ENCODE results near the gene MPG. TPM values are rescaled to one million over a fixed set of nuclear protein-coding genes. Genes with fewer than 3 reads are reported as not detected.

MPG gene
- total and polyA plus RNA-seq, 7 donors = 23.0 to 68.1 (median 43.1) TPM

- Histone ChIP-seq H3K9me3 (no peaks in the 10 kb centered on the region), H3K4me1 (peaks cover 21% of the 10 kb centered on the region), H3K36me3 (ENCODE audit: insufficient read depth in 1 of 2, low read depth in 1 of 2) (peaks cover 0 to 78% of the 10 kb centered on the region in 2 donors), H3K4me3 (no peak overlapping the region), H3K27ac (peak overlapping the region; percentile 75), H3K27me3 (ENCODE audit: insufficient read depth in 3 of 3, low read length in 2 of 3) (no peaks in the 10 kb centered on the region)
- WGBS, 3 donors = 72 to 78% (median 74%) methylated on average over 9 of the region's 9 CpGs
- TF ChIP-seq CTCF (IDR thresholded peaks at IDR 0.05) = no peak
- DNase-seq = no peak
- intact Hi-C loops (cut with DNase I) = no loop called here
- peak in 1 of 4 donors; percentile 37 for ATAC-seq
Observed at GRCh38 chr16:85865-86264, 7.8 kb downstream of the MPG start.

DNA sequence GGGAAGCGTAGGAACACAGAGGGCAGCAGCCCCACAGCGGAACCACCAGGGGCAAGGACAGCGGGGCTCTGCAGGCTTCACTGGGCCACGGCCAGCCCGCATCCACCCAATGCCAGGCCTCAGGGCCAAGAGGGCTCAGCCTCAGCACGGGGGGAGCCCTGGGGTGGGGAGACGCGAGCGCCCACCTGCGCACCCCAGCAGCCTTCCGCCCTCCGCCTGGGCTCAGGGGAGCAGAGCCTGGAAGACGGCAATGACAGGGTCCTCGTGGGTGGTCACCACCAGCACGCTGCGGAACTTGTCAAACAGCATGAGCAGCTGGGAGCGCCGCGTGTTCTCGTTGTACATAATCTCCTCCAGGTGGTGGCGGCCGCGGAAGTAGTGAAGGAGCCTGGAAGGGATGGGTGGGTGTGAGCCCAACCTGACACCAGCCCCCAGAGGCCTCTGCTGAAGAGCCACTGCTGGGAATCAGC lies 8.5 kb downstream of the MPG start:
- no peak for DNase-seq
- Histone ChIP-seq H3K36me3 (ENCODE audit: insufficient read depth in 1 of 2, low read depth in 1 of 2) (peaks cover 0 to 74% of the 10 kb centered on the region in 2 donors), H3K4me1 (peaks cover 21% of the 10 kb centered on the region), H3K27me3 (ENCODE audit: insufficient read depth in 3 of 3, low read length in 2 of 3) (no peaks in the 10 kb centered on the region), H3K4me3 (no peak overlapping the region), H3K27ac (peak overlapping the region; percentile 75), H3K9me3 (no peaks in the 10 kb centered on the region)
- no peak for TF ChIP-seq CTCF (IDR thresholded peaks at IDR 0.05)
- intact Hi-C loops (cut with DNase I) = no loop called here
- WGBS, 3 donors = 72 to 75% (median 75%) methylated on average over 19 to 23 of the region's 23 CpGs
- ATAC-seq = no peak

DNA sequence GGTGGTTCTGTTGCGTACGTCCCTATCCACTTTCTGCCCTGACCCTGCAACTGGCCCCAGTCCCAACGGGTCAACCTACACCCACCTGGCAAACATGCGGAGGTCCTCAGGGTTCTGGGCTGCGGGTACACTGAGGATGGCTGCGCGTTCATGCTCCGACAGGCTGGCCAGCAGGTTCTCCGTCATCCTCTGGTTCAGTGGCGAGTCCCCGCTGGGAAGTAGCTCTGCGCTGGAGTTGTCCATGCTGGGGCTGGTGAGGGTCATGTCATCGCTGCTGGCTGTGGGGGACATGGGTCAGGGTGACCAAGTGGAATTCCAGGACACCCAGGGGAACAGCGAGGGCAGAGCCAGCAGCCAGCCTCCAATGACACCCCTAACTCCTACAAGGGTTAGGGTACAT lies 10.6 kb downstream of the MPG start:
- Histone ChIP-seq H3K9me3 (no peaks in the 10 kb centered on the region), H3K27me3 (ENCODE audit: insufficient read depth in 3 of 3, low read length in 2 of 3) (no peaks in the 10 kb centered on the region), H3K4me3 (no peak overlapping the region), H3K36me3 (ENCODE audit: insufficient read depth in 1 of 2, low read depth in 1 of 2) (peaks cover 0 to 75% of the 10 kb centered on the region in 2 donors), H3K27ac (no peak overlapping the region), H3K4me1 (peaks cover 29% of the 10 kb centered on the region)
- ATAC-seq (no peak), DNase-seq (no peak)
- intact Hi-C loops (cut with DNase I) = no loop called here
- WGBS, 3 donors = 94 to 95% (median 94%) methylated on average over 14 of the region's 14 CpGs
- no peak for TF ChIP-seq CTCF (IDR thresholded peaks at IDR 0.05)

DNA sequence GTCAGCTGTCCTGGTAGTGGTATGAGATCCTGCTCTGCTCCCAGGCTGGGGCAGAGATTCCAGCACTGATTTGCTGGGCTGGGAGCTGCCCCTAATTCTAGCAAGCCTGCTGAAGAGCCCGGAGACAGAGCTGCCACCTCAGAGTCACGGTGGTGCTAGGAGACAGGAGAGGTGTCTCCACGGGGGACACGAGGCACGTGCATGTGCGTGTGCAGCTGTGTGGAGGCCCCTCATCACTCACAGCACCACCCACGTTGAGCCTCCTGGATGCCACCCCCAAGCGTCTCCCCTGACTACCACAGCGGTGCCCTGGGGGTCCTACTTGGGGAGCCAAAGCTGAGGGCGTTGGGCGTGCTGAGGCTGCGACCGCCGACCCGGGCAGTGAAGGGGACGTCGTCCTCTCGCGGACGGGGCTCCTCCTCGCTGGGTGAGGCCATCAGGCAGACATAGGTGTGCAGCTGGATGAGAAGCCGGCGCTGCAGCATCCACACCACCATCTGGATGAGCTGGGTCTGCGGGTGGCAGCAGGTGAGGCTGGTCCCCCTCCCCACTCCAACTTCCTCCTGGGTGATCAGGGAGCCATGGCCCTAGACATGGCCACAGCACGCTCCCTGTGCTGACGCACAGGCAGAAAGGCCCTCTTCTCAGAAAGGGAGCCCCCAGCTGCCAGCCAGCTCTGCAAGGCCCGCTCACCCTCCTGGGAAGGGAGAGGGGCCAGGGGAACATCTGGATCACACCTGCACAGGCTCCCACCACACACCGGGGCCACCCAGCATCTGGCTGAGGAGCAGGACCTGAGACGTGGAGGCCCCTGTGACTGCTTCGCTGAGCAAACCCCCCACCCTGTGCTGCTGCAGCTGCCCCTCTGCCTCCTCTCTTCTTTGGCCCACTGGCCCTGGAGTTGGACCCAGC lies 11.6 kb downstream of the MPG start:
- DNase-seq = no peak
- intact Hi-C loops (cut with DNase I) = no loop called here

More for the DNA sequence above, 11.6 kb downstream of the MPG start:
- Histone ChIP-seq H3K27ac (no peak overlapping the region), H3K27me3 (ENCODE audit: insufficient read depth in 3 of 3, low read length in 2 of 3) (no peaks in the 10 kb centered on the region), H3K4me3 (no peak overlapping the region), H3K4me1 (peaks cover 22% of the 10 kb centered on the region), H3K36me3 (ENCODE audit: insufficient read depth in 1 of 2, low read depth in 1 of 2) (peaks cover 0 to 69% of the 10 kb centered on the region in 2 donors), H3K9me3 (no peaks in the 10 kb centered on the region)
- ATAC-seq = no peak
- WGBS, 3 donors = 86 to 90% (median 90%) methylated on average over 27 to 30 of the region's 30 CpGs
- no peak for TF ChIP-seq CTCF (IDR thresholded peaks at IDR 0.05)

Measured in psoas muscle (tissue), 8 donors.